Type B pancreatic cell (in vitro differentiated cells): ENCODE results near the gene CRKL. TPM values are rescaled to one million over a fixed set of nuclear protein-coding genes. Genes with fewer than 3 reads are reported as not detected.

ENCODE experiments used
- DNase-seq: peaks from one replicate; pipeline ENCODE4 v3.0.0; 2021; ENCODE audit warnings: mixed read lengths; ENCODE audit not compliant: unreplicated experiment; ENCODE audit errors: extremely low spot score
- H3K27ac Mint-ChIP-seq: 2 replicates; pipeline ENCODE4 v1.8.0; 2021; ENCODE audit warnings: mild to moderate bottlenecking, mixed read lengths
- H3K27me3 Mint-ChIP-seq: 2 replicates; pipeline ENCODE4 v1.8.0; 2021; ENCODE audit warnings: mixed read lengths
- H3K36me3 Mint-ChIP-seq: 2 replicates; pipeline ENCODE4 v1.8.0; 2021; ENCODE audit warnings: mixed read lengths
- H3K4me1 Mint-ChIP-seq: one replicate; pipeline ENCODE4 v1.8.0; 2021; ENCODE audit warnings: mixed read lengths; ENCODE audit not compliant: unreplicated experiment
- H3K4me3 Mint-ChIP-seq: 2 replicates; pipeline ENCODE4 v1.8.0; 2021; ENCODE audit warnings: mild to moderate bottlenecking, mixed read lengths
- H3K9me3 Mint-ChIP-seq: 2 replicates; pipeline ENCODE4 v1.8.0; 2021; ENCODE audit warnings: mixed read lengths
- CTCF ChIP-seq: fragments of 200-600 bp; sonication (generic); conservative IDR thresholded peaks from 2 replicates; pipeline ENCODE4 v1.5.0; 2021; ENCODE audit warnings: antibody characterized with exemption, mild to moderate bottlenecking
- total RNA-seq: library from RNA; stranded (reverse); gene quantifications from 2 replicates; pipeline ENCODE4 v1.2.1, GENCODE V29; 2021; ENCODE audit warnings: low replicate concordance

Gene CRKL
- total RNA-seq, 1 donor from 2014 or later: 78.1 TPM

DNA sequence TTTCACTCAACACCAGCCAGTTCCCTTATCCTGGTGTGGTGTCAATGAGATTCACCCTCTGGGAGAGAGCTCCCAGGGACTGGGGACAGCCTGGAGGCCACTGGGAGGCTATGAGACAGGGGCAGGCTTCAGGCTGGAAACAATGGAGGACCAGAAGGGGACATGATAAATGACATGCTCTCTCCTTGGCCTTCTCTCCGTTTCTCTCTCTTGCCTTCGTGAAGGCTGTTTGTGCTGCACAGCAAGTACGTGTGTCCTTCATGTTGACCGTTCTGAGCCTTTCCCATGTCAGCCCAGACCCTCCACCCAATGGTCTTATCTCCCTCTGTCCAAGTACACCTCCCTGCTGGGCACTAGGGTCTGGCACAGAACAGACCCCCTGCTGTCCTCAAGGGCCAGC is 63.3 kb downstream of the CRKL start:
- no peaks in the 10 kb centered on the region for H3K9me3 Mint-ChIP-seq
- H3K4me1 Mint-ChIP-seq: peaks cover 18% of the 10 kb centered on the region
- H3K27ac Mint-ChIP-seq: peak overlapping the region; percentile 92
- DNase-seq: no peak
- H3K36me3 Mint-ChIP-seq: peaks cover 4% of the 10 kb centered on the region
- peak overlapping the region; percentile 91 for H3K4me3 Mint-ChIP-seq
- H3K27me3 Mint-ChIP-seq: peaks cover 3% of the 10 kb centered on the region
- TF ChIP-seq CTCF: no peak

GRCh38 chr22:20980938-20981722 is 63.9 kb downstream of the CRKL start:
- H3K27me3 Mint-ChIP-seq: peaks cover 3% of the 10 kb centered on the region
- no peaks in the 10 kb centered on the region for H3K9me3 Mint-ChIP-seq
- no peak for DNase-seq
- H3K36me3 Mint-ChIP-seq: peaks cover 4% of the 10 kb centered on the region
- TF ChIP-seq CTCF: no peak
- H3K4me3 Mint-ChIP-seq: peak overlapping the region; percentile 99
- peaks cover 18% of the 10 kb centered on the region for H3K4me1 Mint-ChIP-seq
- H3K27ac Mint-ChIP-seq: peak overlapping the region; percentile 82

GRCh38 chr22:20981787-20982562 is 64.8 kb downstream of the CRKL start, which contains the start of gene LZTR1:
Gene LZTR1 (plus strand): TSS chr22:20982297. CDS start chr22:20982372, 75 bp downstream.
- Mint-ChIP-seq H3K27ac (peak within 1 kb of the TSS; percentile 82), H3K4me1 (peaks cover 18% of the 10 kb centered on the region), H3K9me3 (no peaks in the 10 kb centered on the region), H3K4me3 (peak within 1 kb of the TSS; percentile 99), H3K36me3 (peaks cover 10% of the 10 kb centered on the region), H3K27me3 (peaks cover 3% of the 10 kb centered on the region)
- TF ChIP-seq CTCF: peak; percentile 57
- DNase-seq: peak; percentile 85

GRCh38 chr22:20982563-20982882 is 65.3 kb downstream of the CRKL start:
- H3K36me3 Mint-ChIP-seq: peaks cover 10% of the 10 kb centered on the region
- peak overlapping the region; percentile 99 for H3K4me3 Mint-ChIP-seq
- H3K9me3 Mint-ChIP-seq: no peaks in the 10 kb centered on the region
- H3K27me3 Mint-ChIP-seq: peaks cover 3% of the 10 kb centered on the region
- peaks cover 18% of the 10 kb centered on the region for H3K4me1 Mint-ChIP-seq
- no peak for TF ChIP-seq CTCF
- H3K27ac Mint-ChIP-seq: peak overlapping the region; percentile 82
- no peak for DNase-seq

DNA sequence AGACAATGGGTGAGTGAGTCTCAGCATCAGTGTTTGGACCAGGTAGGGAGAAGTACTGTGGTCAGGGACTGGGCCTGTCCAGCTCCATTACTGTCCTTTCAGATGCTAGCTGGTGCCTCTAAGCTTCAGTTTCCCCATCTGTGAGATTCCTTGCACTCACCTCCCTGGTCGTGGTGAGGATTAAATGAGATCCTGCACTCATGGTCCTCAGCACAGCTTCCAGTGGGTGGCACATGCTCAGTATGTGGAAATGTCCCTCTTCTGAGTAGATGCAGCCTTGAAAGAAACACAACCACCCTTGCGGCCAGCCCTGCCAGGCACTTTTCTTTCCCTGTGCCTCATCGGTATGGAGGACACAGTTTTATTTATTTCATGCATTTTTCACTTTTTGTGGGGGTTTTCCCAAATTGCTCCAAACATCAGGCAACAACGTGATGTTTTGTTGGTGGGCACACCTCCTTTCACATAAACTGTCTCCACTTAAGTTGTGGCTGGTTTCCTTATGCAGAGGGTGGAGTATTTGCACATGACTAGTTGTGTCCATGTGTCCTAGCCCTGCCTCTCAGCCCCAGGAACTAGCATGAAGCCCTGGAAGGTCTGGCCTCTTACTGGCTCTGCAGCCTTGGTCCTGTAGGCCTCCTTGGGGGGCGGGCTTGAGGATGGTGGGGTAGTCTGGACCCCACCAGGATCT is 66.0 kb downstream of the CRKL start:
- H3K36me3 Mint-ChIP-seq: peaks cover 10% of the 10 kb centered on the region
- no peak overlapping the region for H3K27ac Mint-ChIP-seq
- H3K4me3 Mint-ChIP-seq: peak overlapping the region; percentile 99
- H3K4me1 Mint-ChIP-seq: peaks cover 18% of the 10 kb centered on the region
- no peaks in the 10 kb centered on the region for H3K9me3 Mint-ChIP-seq
- TF ChIP-seq CTCF: no peak
- DNase-seq: no peak
- H3K27me3 Mint-ChIP-seq: peaks cover 3% of the 10 kb centered on the region
